Retinal pigment epithelial cell (primary cell): ENCODE results near the gene RENBP.
A peak's percentile ranks its signal among the peaks of the same experiment; 100 is the strongest.

Experiments used
- DNase-seq: peaks from one replicate; pipeline ENCODE4 v3.0.0-alpha.2; 2010; ENCODE audit warnings: low read depth
- H3K4me3 ChIP-seq: 2 replicates; pipeline ENCODE4 v1.5.1; 2011; ENCODE audit warnings: mild to moderate bottlenecking, low read length, control low read depth, moderate library complexity
- CTCF ChIP-seq: conservative IDR thresholded peaks from 2 replicates; pipeline ENCODE4 v1.5.1; 2011; ENCODE audit warnings: low read depth, low read length, control low read depth, inconsistent platforms

The RENBP gene

GRCh38 chrX:153925739-153926551, 18.5 kb downstream of the RENBP start, which contains the start of gene ARHGAP4:
ARHGAP4 (minus strand) TSS chrX:153926264; CDS start chrX:153926202, 62 bp downstream.
- no peak within 1 kb of the TSS for H3K4me3 ChIP-seq
- TF ChIP-seq CTCF: no peak
- DNase-seq: no peak

- DNase-seq: no peak
- no peak for TF ChIP-seq CTCF
- H3K4me3 ChIP-seq: no peak overlapping the region
Observed at GRCh38 chrX:153925387-153925738, 19.1 kb downstream of the RENBP start.

- TF ChIP-seq CTCF: peak; percentile 38
- no peak for DNase-seq
- H3K4me3 ChIP-seq: no peak overlapping the region
Observed at GRCh38 chrX:153924149-153924861, 20.1 kb downstream of the RENBP start.

GRCh38 chrX:153922932-153923857, 21.2 kb downstream of the RENBP start:
- peak; percentile 77 for TF ChIP-seq CTCF
- H3K4me3 ChIP-seq: no peak overlapping the region
- DNase-seq: no peak

GRCh38 chrX:153921511-153922446, 22.7 kb downstream of the RENBP start:
- TF ChIP-seq CTCF: no peak
- no peak overlapping the region for H3K4me3 ChIP-seq

GRCh38 chrX:153921070-153921469, 23.4 kb downstream of the RENBP start:
- no peak for TF ChIP-seq CTCF
- no peak overlapping the region for H3K4me3 ChIP-seq
- no peak for DNase-seq

More at GRCh38 chrX:153921511-153922446, 22.7 kb downstream of the RENBP start:
- DNase-seq: no peak
